NAMALWA (cell line): ENCODE results near the gene RBM48.
"Not testable (repeated sequence)": the region's sequence is repeated elsewhere in the genome, so short reads cannot be mapped to it uniquely, and the experiment has no call there.

Source experiments
- DNase-seq: peaks from one replicate; pipeline ENCODE4 v3.0.0-alpha.2; 2015; ENCODE audit warnings: low spot score

The RBM48 gene

DNA sequence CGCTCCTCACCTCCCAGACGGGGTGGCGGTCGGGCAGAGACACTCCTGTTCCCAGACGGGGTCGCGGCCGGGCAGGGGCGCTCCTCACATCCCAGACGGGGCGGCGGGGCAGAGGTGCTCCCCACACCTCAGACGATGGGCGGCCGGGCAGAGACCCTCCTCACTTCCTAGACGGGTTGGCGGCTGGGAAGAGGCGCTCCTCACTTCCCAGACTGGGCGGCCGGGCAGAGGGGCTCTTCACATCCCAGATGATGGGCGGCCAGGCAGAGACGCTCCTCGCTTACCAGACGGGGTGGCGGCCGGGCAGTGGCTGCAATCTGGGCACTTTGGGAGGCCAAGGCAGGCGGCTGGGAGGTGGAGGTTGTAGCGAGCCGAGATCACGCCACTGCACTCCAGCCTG lies 16.5 kb downstream of the RBM48 start:
- DNase-seq, result not testable (repeated sequence)

DNA sequence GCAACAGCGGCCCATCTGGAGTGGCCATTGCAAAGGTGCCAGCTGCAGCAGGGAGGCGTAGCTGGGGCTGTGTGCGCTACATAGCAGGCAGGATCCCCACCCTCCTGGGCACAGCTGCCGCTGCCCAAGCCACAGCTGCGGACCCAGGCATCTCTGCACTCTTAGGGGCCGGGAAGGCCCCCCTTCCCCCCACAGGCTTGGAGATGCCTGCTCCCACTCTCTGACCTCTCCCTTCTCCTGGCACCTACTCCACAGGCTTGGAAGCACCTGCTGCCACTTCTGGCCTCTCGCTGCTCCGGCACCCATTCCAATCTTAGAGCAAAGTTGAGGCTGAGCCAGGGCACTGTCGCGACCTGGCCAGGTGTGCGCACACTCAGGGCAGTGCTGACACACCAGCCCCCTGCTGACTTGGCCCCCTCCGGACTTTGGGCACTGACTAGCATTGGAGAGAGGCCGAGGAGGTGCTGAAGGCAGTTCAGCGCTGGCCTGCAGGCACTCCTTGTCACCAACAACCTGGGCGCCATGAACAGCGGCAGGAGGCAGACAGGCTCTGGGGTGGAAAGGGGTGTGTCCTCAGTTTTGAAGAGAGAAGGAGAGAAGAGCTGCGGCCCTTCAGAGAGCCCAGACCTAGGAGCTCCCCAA lies 18.4 kb downstream of the RBM48 start:
- no peak for DNase-seq

DNA sequence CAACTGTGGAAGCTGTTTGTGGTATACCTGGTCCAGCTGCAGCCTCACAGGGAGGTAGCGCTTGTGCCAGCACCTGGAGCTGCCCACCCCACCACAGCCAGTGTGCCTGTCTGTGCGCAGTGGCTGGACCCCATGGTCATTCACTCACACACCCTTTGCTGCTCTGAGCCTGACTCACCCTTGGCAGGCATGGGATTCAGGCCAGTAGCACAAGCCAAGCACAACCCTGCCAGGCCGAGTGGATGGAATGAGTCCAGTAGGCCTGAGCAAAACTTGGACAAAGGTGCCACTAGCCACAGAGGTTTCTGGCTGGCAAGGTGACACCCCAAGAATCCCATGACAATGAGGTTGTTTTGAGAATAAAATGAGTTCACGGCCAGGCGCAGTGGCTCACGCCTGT lies 19.0 kb downstream of the RBM48 start:
- no peak for DNase-seq

DNA sequence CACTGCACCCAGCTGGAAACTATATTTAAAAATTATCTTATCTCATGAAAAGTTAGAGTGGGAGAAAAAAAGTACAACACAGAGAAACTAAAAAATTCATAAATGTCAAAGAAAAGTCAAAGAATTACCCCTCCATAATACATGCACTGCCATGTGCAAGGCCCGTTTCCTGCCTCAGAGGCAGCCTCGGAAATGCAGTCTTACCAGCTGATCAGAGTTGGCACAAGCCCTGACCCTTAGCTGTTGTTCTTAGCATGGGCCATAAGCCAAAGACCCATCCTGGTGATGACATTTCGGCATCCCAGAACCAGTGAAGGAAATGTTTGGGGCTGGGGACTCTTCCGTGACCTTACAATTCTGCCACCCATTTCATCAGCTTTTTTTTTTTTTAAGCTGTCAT lies 21.6 kb downstream of the RBM48 start:
- no peak for DNase-seq

DNA sequence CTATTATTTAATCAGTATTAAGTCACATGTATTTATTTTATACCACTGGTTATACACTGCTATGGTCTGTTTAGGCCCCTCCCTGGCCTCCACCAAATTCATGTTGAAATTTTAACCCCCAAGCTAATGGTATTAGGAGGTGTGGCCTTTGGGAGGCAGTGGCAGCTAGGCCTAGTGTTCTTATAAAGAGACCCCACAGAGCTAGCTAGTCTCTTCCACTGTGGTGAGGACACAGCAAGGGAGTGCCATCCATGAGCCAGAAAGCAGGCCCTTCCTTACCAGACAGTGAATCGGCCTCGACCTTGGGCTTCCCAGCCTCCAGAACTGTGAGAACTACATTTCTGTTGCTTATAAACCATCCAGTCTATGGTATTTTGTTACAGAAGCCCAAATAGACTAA lies 28.7 kb downstream of the RBM48 start:
- DNase-seq, result no peak

DNA sequence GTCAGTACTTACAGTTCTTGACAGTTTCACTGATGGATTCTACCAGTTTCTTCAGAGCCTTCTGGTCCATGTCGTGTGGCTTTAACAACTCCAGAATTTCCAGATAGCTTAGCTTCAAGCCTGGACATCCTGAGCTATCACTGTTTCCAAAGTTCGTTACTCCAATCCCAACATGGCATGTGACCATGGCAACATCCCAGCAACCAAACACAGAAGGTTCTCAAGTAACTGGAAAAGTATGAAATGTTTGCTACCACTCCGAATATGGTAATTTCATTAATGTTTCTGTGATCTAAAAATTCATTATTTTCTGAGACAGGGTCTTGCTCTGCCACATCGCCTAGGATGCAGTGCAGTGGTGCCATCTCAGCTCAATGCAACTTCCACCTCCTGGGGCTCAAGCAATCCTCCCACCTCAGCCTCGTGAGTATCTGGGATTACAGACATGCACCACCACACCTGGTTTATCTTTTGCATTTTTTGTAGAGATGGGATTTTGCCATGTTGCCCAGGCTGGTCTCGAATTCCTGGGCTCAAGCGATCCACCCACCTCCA lies 29.3 kb downstream of the RBM48 start:
- no peak for DNase-seq

DNA sequence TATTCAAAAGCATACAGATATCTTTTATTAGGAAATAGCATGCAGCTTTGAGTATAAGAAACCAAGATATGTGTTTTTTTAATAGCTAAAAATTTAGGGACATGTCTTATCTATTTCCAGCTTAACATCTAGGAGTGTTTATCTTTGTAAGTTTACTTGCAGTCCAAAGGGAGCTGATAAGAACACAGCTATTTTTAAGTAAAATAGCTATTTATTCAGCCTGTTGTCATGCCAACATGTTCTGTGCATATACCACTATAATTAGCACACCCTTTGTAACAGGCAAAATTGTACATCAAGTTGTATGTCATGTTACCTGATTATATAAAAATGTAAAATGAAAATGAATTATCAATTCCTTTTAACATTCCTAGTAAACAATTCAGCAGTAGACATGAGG lies 32.0 kb downstream of the RBM48 start:
- no peak for DNase-seq

DNA sequence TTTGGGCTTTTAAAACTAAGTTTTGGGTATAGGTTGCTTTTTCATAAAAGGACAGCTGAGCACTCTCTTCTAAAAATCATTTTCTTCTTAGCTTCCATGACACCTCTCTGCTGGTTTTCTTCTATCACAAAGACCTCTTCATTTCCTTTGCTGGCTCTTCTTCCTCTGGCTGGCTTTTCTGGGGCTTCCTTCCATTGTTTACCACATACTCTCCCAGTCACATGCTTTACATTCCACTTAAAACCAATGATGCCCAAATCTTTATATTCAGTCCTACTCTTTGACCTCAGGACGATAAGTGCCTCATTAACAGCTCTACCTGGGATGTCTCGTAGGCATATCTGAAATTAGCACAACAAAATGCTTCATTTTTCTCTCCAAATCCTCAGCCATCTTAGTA lies 34.8 kb downstream of the RBM48 start:
- DNase-seq, result no peak

DNA sequence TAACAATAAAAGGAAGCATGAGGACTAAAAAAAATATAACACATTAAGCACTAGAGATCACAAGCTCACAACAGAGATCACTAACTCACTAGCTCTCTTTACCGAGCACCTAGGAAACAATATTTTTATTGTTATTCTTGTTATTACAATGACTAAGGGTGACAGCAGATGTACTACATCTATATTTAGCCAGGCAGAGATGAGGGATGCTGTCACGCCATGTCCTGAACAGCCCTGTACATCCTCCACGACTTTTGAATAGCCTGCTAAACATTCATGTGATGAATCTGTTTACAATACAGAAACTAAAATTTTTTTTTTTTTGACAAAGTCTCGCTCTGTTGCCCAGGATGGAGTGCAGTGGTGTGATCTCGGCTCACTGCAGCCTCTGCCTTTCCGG lies 38.9 kb downstream of the RBM48 start:
- DNase-seq, result no peak

DNA sequence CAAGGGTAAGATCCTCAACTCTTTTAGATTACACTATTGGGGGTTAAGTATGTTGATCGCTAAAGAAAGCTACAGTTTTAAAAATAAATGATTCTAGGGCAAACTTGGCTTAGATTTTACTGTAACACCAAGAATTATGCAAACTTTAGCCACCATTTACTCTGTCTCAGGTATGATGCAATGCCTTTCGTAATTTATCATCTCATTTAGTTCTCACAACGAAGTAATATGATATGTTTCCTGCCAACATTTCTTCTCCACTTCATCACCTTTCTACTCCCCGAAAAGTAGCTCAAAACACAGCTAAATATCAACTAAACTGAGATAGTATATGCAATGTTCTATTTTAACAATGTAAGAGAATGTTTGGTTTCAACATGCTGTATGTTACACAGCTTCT lies 40.5 kb downstream of the RBM48 start:
- no peak for DNase-seq

DNA sequence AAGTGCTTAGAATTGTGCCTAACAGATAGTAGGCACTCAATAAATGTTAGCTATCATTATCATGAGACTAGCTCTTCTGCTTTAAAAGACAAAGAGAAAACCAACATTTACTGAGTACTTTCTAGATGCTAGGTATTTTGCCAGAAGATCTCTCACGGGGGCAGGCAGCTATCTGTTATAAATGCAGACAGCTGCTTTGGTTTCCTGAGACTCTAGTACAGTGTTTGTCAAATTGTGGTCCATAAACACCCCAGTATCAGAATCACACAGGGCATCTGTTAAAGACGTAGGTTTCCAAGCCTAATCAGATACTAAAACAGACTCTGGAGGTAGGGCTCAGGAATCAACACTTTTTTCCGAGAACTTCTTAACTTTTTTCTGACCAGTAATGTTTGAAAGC lies 47.7 kb downstream of the RBM48 start:
- no peak for DNase-seq

DNA sequence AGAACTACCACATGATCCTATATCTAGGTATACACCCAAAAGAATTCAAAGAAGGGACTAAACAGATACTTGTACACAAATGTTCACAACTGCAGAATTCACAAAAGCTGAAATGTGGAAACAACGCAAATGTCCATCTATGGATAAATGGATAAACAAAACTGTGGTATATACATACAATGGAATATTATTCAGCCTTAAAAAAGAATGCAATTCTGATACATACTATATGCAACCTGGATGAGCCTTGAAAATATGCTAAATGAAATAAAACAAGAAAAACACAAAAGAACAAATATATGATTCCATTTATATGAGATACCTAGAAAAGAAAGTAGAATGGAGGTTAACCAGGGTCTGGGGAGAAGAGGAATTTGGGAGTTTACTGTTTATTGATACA lies 54.4 kb downstream of the RBM48 start:
- DNase-seq, result no peak

DNA sequence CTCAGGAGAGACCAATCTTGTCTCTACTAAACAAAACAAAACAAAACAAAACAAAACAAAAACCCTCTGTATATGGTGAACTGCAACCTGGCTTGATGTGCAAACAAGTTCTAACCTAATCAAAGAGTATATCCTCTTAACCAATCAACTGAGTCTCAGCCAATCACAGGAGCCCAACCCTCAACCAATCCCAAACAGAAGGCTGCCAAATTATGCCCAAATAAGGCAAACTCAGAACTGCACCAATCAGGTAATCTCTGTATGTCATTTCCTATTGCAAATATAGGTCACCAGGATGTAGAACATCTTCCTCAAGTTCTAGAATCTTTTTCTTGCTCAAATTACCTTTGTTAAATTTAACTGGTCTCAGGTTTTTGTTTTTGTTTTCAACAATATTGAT lies 56.4 kb downstream of the RBM48 start:
- peak; percentile 42 for DNase-seq

DNA sequence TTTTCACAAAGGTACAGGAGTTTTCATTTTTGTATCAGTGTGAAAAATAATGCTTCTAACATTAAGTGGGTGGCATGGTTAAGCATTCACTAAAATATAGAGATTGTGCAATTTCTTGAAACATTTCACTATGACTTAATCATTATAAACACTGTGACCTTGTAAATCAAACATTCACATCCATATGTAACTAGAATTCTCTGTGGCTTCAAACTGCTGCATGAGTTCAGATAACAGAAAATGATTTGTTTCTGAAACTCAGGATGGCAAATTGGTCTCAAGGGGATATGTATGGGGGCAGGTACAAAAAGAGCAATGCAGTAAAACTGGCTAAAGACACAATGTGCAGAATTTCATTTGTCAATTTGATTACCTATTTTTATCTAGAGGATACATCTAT lies 57.8 kb downstream of the RBM48 start:
- DNase-seq, result no peak

DNA sequence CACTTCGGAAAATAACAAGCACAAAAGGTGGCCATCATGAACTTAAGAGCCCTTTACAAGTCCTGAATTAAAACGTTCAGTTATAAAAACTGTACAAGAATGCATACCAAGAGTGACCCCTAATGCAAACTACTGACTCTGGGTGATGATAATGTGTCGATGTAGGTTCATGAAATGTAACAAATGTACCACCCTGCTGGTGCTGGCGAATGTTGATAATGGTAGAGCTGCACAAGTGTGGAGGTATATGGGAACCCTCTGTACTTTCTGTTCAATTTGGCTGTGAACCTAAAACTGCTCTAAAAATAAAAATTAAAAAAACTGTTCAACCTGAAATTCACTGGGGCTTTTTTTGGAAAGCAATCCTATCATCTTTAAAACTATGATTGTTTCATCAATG lies 58.2 kb downstream of the RBM48 start:
- no peak for DNase-seq
